Coronary artery (tissue), 2 donors: ENCODE data around the gene PCDH9.
"Not testable (repeated sequence)": the region's sequence is repeated elsewhere in the genome, so short reads cannot be mapped to it uniquely, and the experiment has no call there.

Experiments used
- DNase-seq: peaks from one replicate; pipeline ENCODE4 v3.0.0-alpha.2; 2017; ENCODE audit warnings: low spot score
- H3K27ac ChIP-seq, 2 donors: fragments of 200-600 bp; sonication (generic); one replicate each; pipeline ENCODE4 v1.5.1; 2016 to 2019
- H3K4me3 ChIP-seq: fragments of 200-600 bp; sonication (generic); 2 replicates; pipeline ENCODE4 v1.5.1; 2016; ENCODE audit warnings: mild to moderate bottlenecking, moderate library complexity
- CTCF ChIP-seq: fragments of 200-600 bp; sonication (generic); IDR thresholded peaks from one replicate; pipeline ENCODE4 v1.5.1; 2019; ENCODE audit warnings: antibody characterized with exemption

The PCDH9 gene

GRCh38 chr13:66266348-66266747 is 963.8 kb downstream of the PCDH9 start:
- Histone ChIP-seq H3K27ac (no peak overlapping the region), H3K4me3 (no peak overlapping the region)
- TF ChIP-seq CTCF, result no peak
- no peak for DNase-seq

GRCh38 chr13:66265371-66265770 is 964.8 kb downstream of the PCDH9 start:
- H3K27ac ChIP-seq, result no peak overlapping the region
- no peak for DNase-seq
- TF ChIP-seq CTCF, result no peak

GRCh38 chr13:66264971-66265370 is 965.2 kb downstream of the PCDH9 start:
- TF ChIP-seq CTCF, result no peak
- no peak for DNase-seq
- Histone ChIP-seq H3K27ac (no peak overlapping the region), H3K4me3 (no peak overlapping the region)

More at GRCh38 chr13:66265371-66265770, 964.8 kb downstream of the PCDH9 start:
- H3K4me3 ChIP-seq, result no peak overlapping the region

GRCh38 chr13:66262330-66262729 is 967.8 kb downstream of the PCDH9 start:
- H3K27ac ChIP-seq, result no peak overlapping the region
- no peak for TF ChIP-seq CTCF
- H3K4me3 ChIP-seq, result no peak overlapping the region
- no peak for DNase-seq

GRCh38 chr13:66259426-66259825 is 970.7 kb downstream of the PCDH9 start:
- not testable (repeated sequence) for DNase-seq, H3K4me3 ChIP-seq, H3K27ac ChIP-seq
